A549 (cell line): Measurements from ENCODE around the gene DENND6A.
"Not testable (repeated sequence)": the region's sequence is repeated elsewhere in the genome, so short reads cannot be mapped to it uniquely, and the experiment has no call there.

Experiments
- CEBPB ChIP-seq, 2 experiments: fragments of >200 bp in 1 of 2; sonication (Bioruptor Twin) in 1 of 2; formaldehyde crosslinking in 1 of 2; IDR thresholded peaks; 2 replicates each; pipeline ENCODE4 v1.6.1; 2012 to 2016
- CHD2 ChIP-seq: fragments of 150-350 bp; IDR thresholded peaks from 2 replicates; pipeline ENCODE4 v1.6.1; 2014; ENCODE audit warnings: low read length; ENCODE audit not compliant: partially characterized antibody
- KDM1A ChIP-seq: fragments of 200-600 bp; sonication (generic); IDR thresholded peaks from 2 replicates; pipeline ENCODE4 v1.6.1; 2016; ENCODE audit warnings: low read depth, mild to moderate bottlenecking
- KDM5A ChIP-seq: fragments of 200-600 bp; sonication (generic); IDR thresholded peaks from 2 replicates; pipeline ENCODE4 v1.6.1; 2016; ENCODE audit warnings: antibody characterized with exemption, mild to moderate bottlenecking
- NFE2L2 ChIP-seq: fragments of 150-350 bp; conservative IDR thresholded peaks from 2 replicates; pipeline ENCODE4 v1.6.1; 2014; ENCODE audit warnings: low read length
- NPAS2 ChIP-seq: fragments of 250-450 bp; sonication (Bioruptor Pico); IDR thresholded peaks from 2 replicates; pipeline ENCODE4 v1.8.0; 2022; ENCODE audit warnings: mild to moderate bottlenecking, moderate library complexity, borderline replicate concordance
- POLR2A ChIP-seq: IDR thresholded peaks from 2 replicates; pipeline ENCODE4 v1.6.1; 2012; ENCODE audit warnings: mild to moderate bottlenecking, low read length
- RAD21 ChIP-seq, 2 experiments: fragments of >200 bp in 1 of 2; sonication (Bioruptor Twin) in 1 of 2; formaldehyde crosslinking in 1 of 2; IDR thresholded peaks in 1 of 2; conservative IDR thresholded peaks in 1 of 2; 2 replicates in 1 of 2; 3 replicates in 1 of 2; pipeline ENCODE4 v1.6.1; 2012 to 2018; ENCODE audit warnings: inconsistent platforms in 1 of 2
- RCOR1 ChIP-seq: fragments of 150-350 bp; IDR thresholded peaks from 2 replicates; pipeline ENCODE4 v1.6.1; 2014; ENCODE audit warnings: antibody characterized with exemption, low read length, low read depth
- RFX5 ChIP-seq: fragments of 450-650 bp; IDR thresholded peaks from 2 replicates; pipeline ENCODE4 v1.7.1; 2014; ENCODE audit warnings: antibody characterized with exemption, mild to moderate bottlenecking, moderate library complexity
- TP53 ChIP-seq: fragments of 250-450 bp; sonication (Bioruptor Pico); IDR thresholded peaks from 2 replicates; pipeline ENCODE4 v1.5.0; 2021; ENCODE audit warnings: mild to moderate bottlenecking, moderate library complexity
- TF ChIP-seq, protein P1 (sequence below): fragments of >200 bp; sonication (Bioruptor Twin); formaldehyde crosslinking; IDR thresholded peaks from 3 replicates; pipeline ENCODE4 v1.5.1; 2016

DNA sequence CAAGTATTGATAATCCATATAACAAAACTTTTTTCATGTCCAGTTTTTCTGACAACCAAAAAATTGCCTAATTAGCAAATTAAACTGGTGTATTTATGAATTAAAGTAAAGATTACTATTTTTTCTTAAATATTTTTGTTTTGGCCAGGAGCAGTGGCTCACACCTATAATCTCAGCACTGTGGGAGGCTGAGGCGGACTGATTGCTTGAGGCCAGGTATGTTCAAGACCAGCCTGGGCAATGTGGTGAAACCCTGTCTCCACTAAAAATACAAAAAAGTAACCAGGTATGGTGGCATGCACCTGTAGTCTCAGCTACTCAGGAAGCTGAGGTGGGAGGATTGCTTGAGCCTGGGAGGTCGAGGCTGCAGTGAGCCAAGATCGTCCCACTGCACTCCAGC lies 12.5 kb upstream of the DENND6A start:
- TF ChIP-seq, protein P1, sequence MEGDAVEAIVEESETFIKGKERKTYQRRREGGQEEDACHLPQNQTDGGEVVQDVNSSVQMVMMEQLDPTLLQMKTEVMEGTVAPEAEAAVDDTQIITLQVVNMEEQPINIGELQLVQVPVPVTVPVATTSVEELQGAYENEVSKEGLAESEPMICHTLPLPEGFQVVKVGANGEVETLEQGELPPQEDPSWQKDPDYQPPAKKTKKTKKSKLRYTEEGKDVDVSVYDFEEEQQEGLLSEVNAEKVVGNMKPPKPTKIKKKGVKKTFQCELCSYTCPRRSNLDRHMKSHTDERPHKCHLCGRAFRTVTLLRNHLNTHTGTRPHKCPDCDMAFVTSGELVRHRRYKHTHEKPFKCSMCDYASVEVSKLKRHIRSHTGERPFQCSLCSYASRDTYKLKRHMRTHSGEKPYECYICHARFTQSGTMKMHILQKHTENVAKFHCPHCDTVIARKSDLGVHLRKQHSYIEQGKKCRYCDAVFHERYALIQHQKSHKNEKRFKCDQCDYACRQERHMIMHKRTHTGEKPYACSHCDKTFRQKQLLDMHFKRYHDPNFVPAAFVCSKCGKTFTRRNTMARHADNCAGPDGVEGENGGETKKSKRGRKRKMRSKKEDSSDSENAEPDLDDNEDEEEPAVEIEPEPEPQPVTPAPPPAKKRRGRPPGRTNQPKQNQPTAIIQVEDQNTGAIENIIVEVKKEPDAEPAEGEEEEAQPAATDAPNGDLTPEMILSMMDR, result not testable (repeated sequence)
- not testable (repeated sequence) for TF ChIP-seq KDM5A; RAD21 (conservative IDR thresholded peaks at IDR 0.05 in 1 of 2, IDR thresholded peaks at IDR 0.05 in 1 of 2); RCOR1; CEBPB (IDR thresholded peaks at IDR 0.05); POLR2A; RFX5; TP53; CHD2; NFE2L2; KDM1A; NPAS2 (CRISPR knock-in tag)
